ENCODE results near the gene CTSW. TPM values are rescaled to one million over a fixed set of nuclear protein-coding genes. Genes with fewer than 3 reads are reported as not detected.
"Not testable (repeated sequence)": the region's sequence is repeated elsewhere in the genome, so short reads cannot be mapped to it uniquely, and the experiment has no call there.

CTSW gene
- polyA plus RNA-seq = 1,000 to 10,000 TPM; 2,066 to 3,052 (median 2,928) TPM

- peak within 1 kb of the TSS; percentile 87 to 97 (median 95) for H3K4me3 Mint-ChIP-seq
- peaks cover 65 to 69% of the 10 kb centered on the region in 2 donors for H3K4me1 Mint-ChIP-seq
- peak within 1 kb of the TSS; percentile 94 to 98 (median 96) for H3K27ac Mint-ChIP-seq
- peaks cover 0 to 8% (median 7%) of the 10 kb centered on the region in 3 donors for H3K27me3 Mint-ChIP-seq (ENCODE audit: low read depth in 3 of 3)
- no peaks in the 10 kb centered on the region for H3K9me3 Mint-ChIP-seq
- peaks cover 0 to 12% (median 0%) of the 10 kb centered on the region in 3 donors for H3K36me3 Mint-ChIP-seq
- DNase-seq = peak; percentile 54 to 77 (median 74)
These were observed at the start of gene CTSW for GRCh38 chr11:65879617-65880016. CTSW (plus strand) TSS chr11:65879837; CDS start chr11:65879855, 18 bp downstream.

GRCh38 chr11:65832231-65832630 lies 47.4 kb upstream of the CTSW start:
- not testable (repeated sequence) for H3K9me3 Mint-ChIP-seq, DNase-seq, H3K4me1 Mint-ChIP-seq, H3K27ac Mint-ChIP-seq, H3K36me3 Mint-ChIP-seq
- H3K4me3 Mint-ChIP-seq = peak overlapping the region in 4 of 5 donors; percentile 10 to 39 (median 18)
- peaks cover 2 to 10% (median 8%) of the 10 kb centered on the region in 3 donors for H3K27me3 Mint-ChIP-seq (ENCODE audit: low read depth in 3 of 3)

GRCh38 chr11:65833297-65834030 lies 46.2 kb upstream of the CTSW start, which contains the start of gene SNX32:
SNX32 (plus strand) TSS chr11:65833963; CDS start chr11:65834066, 103 bp downstream.
- Mint-ChIP-seq H3K4me3 (no peak within 1 kb of the TSS), H3K27ac (peak within 1 kb of the TSS in 3 of 6 donors; percentile 46 to 80 (median 73)), H3K9me3 (peaks cover 0 to 1% (median 0%) of the 10 kb centered on the region in 6 donors), H3K4me1 (peaks cover 7 to 8% of the 10 kb centered on the region in 2 donors), H3K36me3 (no peaks in the 10 kb centered on the region), H3K27me3 (ENCODE audit: low read depth in 3 of 3) (peaks cover 2 to 9% (median 8%) of the 10 kb centered on the region in 3 donors)
- DNase-seq = peak; percentile 93 to 94 (median 94)

GRCh38 chr11:65834202-65834601 lies 45.4 kb upstream of the CTSW start:
- H3K27ac Mint-ChIP-seq = no peak overlapping the region
- DNase-seq = no peak
- peaks cover 7 to 8% of the 10 kb centered on the region in 2 donors for H3K4me1 Mint-ChIP-seq
- no peaks in the 10 kb centered on the region for H3K36me3 Mint-ChIP-seq
- H3K27me3 Mint-ChIP-seq (ENCODE audit: low read depth in 3 of 3) = peaks cover 2 to 8% (median 5%) of the 10 kb centered on the region in 3 donors
- H3K9me3 Mint-ChIP-seq = peaks cover 0 to 1% (median 0%) of the 10 kb centered on the region in 6 donors
- H3K4me3 Mint-ChIP-seq = no peak overlapping the region

GRCh38 chr11:65842144-65842543 lies 37.5 kb upstream of the CTSW start:
- no peaks in the 10 kb centered on the region for H3K36me3 Mint-ChIP-seq
- H3K27ac Mint-ChIP-seq = no peak overlapping the region
- no peaks in the 10 kb centered on the region for H3K9me3 Mint-ChIP-seq
- no peak overlapping the region for H3K4me3 Mint-ChIP-seq
- H3K27me3 Mint-ChIP-seq (ENCODE audit: low read depth in 3 of 3) = no peaks in the 10 kb centered on the region
- no peak for DNase-seq
- H3K4me1 Mint-ChIP-seq = no peaks in the 10 kb centered on the region

- no peaks in the 10 kb centered on the region for H3K36me3 Mint-ChIP-seq
- H3K9me3 Mint-ChIP-seq = no peaks in the 10 kb centered on the region
- DNase-seq = no peak
- H3K27ac Mint-ChIP-seq = no peak overlapping the region
- no peak overlapping the region for H3K4me3 Mint-ChIP-seq
- no peaks in the 10 kb centered on the region for H3K27me3 Mint-ChIP-seq (ENCODE audit: low read depth in 3 of 3)
- H3K4me1 Mint-ChIP-seq = no peaks in the 10 kb centered on the region
These were observed 35.8 kb upstream of the CTSW start for GRCh38 chr11:65843811-65844210.

- H3K9me3 Mint-ChIP-seq = no peaks in the 10 kb centered on the region
- no peaks in the 10 kb centered on the region for H3K36me3 Mint-ChIP-seq
These were observed 35.3 kb upstream of the CTSW start for GRCh38 chr11:65844231-65844872.

GRCh38 chr11:65847746-65848145 lies 31.9 kb upstream of the CTSW start:
- no peak for DNase-seq
- H3K4me3 Mint-ChIP-seq = no peak overlapping the region
- no peaks in the 10 kb centered on the region for H3K9me3 Mint-ChIP-seq
- H3K27me3 Mint-ChIP-seq (ENCODE audit: low read depth in 3 of 3) = no peaks in the 10 kb centered on the region
- H3K4me1 Mint-ChIP-seq = peaks cover 4 to 5% of the 10 kb centered on the region in 2 donors
- peak overlapping the region in 1 of 6 donors; percentile 7 for H3K27ac Mint-ChIP-seq
- peaks cover 8 to 9% (median 9%) of the 10 kb centered on the region in 3 donors for H3K36me3 Mint-ChIP-seq

More at GRCh38 chr11:65844231-65844872, 35.3 kb upstream of the CTSW start:
- H3K4me3 Mint-ChIP-seq = no peak overlapping the region
- H3K27me3 Mint-ChIP-seq (ENCODE audit: low read depth in 3 of 3) = no peaks in the 10 kb centered on the region
- no peak for DNase-seq
- no peak overlapping the region for H3K27ac Mint-ChIP-seq
- H3K4me1 Mint-ChIP-seq = no peaks in the 10 kb centered on the region

- peak overlapping the region in 4 of 6 donors; percentile 5 to 72 (median 62) for H3K27ac Mint-ChIP-seq
- peaks cover 8 to 14% (median 9%) of the 10 kb centered on the region in 3 donors for H3K36me3 Mint-ChIP-seq
- not testable (repeated sequence) for DNase-seq; H3K4me3 Mint-ChIP-seq; H3K9me3 Mint-ChIP-seq; H3K27me3 Mint-ChIP-seq (ENCODE audit: low read depth in 3 of 3)
- H3K4me1 Mint-ChIP-seq = peaks cover 10 to 12% of the 10 kb centered on the region in 2 donors
These were observed 30.9 kb upstream of the CTSW start for GRCh38 chr11:65848693-65849092.

GRCh38 chr11:65849366-65849765 lies 30.3 kb upstream of the CTSW start:
- Mint-ChIP-seq H3K9me3 (no peaks in the 10 kb centered on the region), H3K27ac (peak overlapping the region in 2 of 6 donors; percentile 7 to 8), H3K27me3 (ENCODE audit: low read depth in 3 of 3) (peaks cover 0 to 7% (median 3%) of the 10 kb centered on the region in 3 donors), H3K4me3 (no peak overlapping the region), H3K4me1 (peaks cover 15 to 19% of the 10 kb centered on the region in 2 donors), H3K36me3 (peaks cover 10 to 20% (median 11%) of the 10 kb centered on the region in 3 donors)
- no peak for DNase-seq

- no peak overlapping the region for H3K27ac Mint-ChIP-seq
- peaks cover 14 to 25% (median 15%) of the 10 kb centered on the region in 3 donors for H3K36me3 Mint-ChIP-seq
- no peak for DNase-seq
- H3K4me1 Mint-ChIP-seq = peaks cover 19 to 23% of the 10 kb centered on the region in 2 donors
- no peak overlapping the region for H3K4me3 Mint-ChIP-seq
- H3K9me3 Mint-ChIP-seq = no peaks in the 10 kb centered on the region
- H3K27me3 Mint-ChIP-seq (ENCODE audit: low read depth in 3 of 3) = peaks cover 2 to 9% (median 3%) of the 10 kb centered on the region in 3 donors
These were observed 29.8 kb upstream of the CTSW start for GRCh38 chr11:65849771-65850216.

- no peak overlapping the region for H3K4me3 Mint-ChIP-seq
- peaks cover 16 to 26% (median 16%) of the 10 kb centered on the region in 3 donors for H3K36me3 Mint-ChIP-seq
- H3K27me3 Mint-ChIP-seq (ENCODE audit: low read depth in 3 of 3) = peaks cover 2 to 9% (median 3%) of the 10 kb centered on the region in 3 donors
- no peak for DNase-seq
- H3K27ac Mint-ChIP-seq = no peak overlapping the region
- H3K4me1 Mint-ChIP-seq = peaks cover 23 to 28% of the 10 kb centered on the region in 2 donors
- H3K9me3 Mint-ChIP-seq = no peaks in the 10 kb centered on the region
These were observed 29.2 kb upstream of the CTSW start for GRCh38 chr11:65850217-65851082.

- Mint-ChIP-seq H3K9me3 (no peaks in the 10 kb centered on the region), H3K27me3 (ENCODE audit: low read depth in 3 of 3) (peaks cover 2 to 9% (median 5%) of the 10 kb centered on the region in 3 donors), H3K27ac (peak overlapping the region in 1 of 6 donors; percentile 44), H3K4me3 (no peak overlapping the region), H3K4me1 (peaks cover 30 to 35% of the 10 kb centered on the region in 2 donors), H3K36me3 (peaks cover 19 to 33% (median 20%) of the 10 kb centered on the region in 3 donors)
- DNase-seq = no peak
These were observed 28.5 kb upstream of the CTSW start for GRCh38 chr11:65851083-65851579.

All from immature natural killer cell (primary cell).